MM.1S (cell line): ENCODE results near the gene NREP.

Experiments used
- DNase-seq: peaks from one replicate; pipeline ENCODE4 v3.0.0-alpha.2; 2015
- H2AFZ ChIP-seq: fragments of 300-600 bp; sonication (generic); 2 replicates; pipeline ENCODE4 v1.6.0; 2016; ENCODE audit warnings: antibody characterized with exemption, low read length
- H3F3A ChIP-seq: fragments of 300-600 bp; sonication (generic); 2 replicates; pipeline ENCODE4 v1.6.1; 2016; ENCODE audit warnings: mild to moderate bottlenecking, antibody characterized with exemption, low read length, moderate library complexity, mixed read lengths; ENCODE audit not compliant: insufficient read depth
- H3K27ac ChIP-seq: fragments of 300-600 bp; sonication (generic); 2 replicates; pipeline ENCODE4 v1.5.1; 2016; ENCODE audit warnings: mild to moderate bottlenecking, low read length
- H3K27me3 ChIP-seq: fragments of 300-600 bp; sonication (generic); replicated peaks from 2 replicates; pipeline ENCODE4 v1.6.0; 2016; ENCODE audit warnings: low read length; ENCODE audit not compliant: insufficient read depth
- H3K36me3 ChIP-seq: fragments of 300-600 bp; sonication (generic); replicated peaks from 2 replicates; pipeline ENCODE4 v1.6.1; 2016; ENCODE audit warnings: mild to moderate bottlenecking, low read length, mixed read lengths; ENCODE audit not compliant: insufficient read depth
- H3K4me1 ChIP-seq: fragments of 300-600 bp; sonication (generic); 2 replicates; pipeline ENCODE4 v1.6.1; 2016; ENCODE audit warnings: low read length, mixed read lengths
- H3K4me2 ChIP-seq: fragments of 300-600 bp; sonication (generic); 2 replicates; pipeline ENCODE4 v1.6.0; 2016; ENCODE audit warnings: low read depth, low read length
- H3K4me3 ChIP-seq: fragments of 300-600 bp; sonication (generic); 2 replicates; pipeline ENCODE4 v1.5.1; 2016; ENCODE audit warnings: low read length, mixed read lengths
- H3K79me2 ChIP-seq: fragments of 300-600 bp; sonication (generic); 2 replicates; pipeline ENCODE4 v1.6.1; 2016; ENCODE audit warnings: mixed run types, low read length, mixed read lengths
- H3K9ac ChIP-seq: fragments of 300-600 bp; sonication (generic); 2 replicates; pipeline ENCODE4 v1.6.1; 2016; ENCODE audit warnings: low read length, mixed read lengths
- H3K9me2 ChIP-seq: fragments of 300-600 bp; sonication (generic); replicated peaks from 2 replicates; pipeline ENCODE4 v1.6.1; 2016; ENCODE audit warnings: mild to moderate bottlenecking, low read length, mixed read lengths; ENCODE audit not compliant: insufficient read depth
- H3K9me3 ChIP-seq: fragments of 300-600 bp; sonication (generic); replicated peaks from 2 replicates; pipeline ENCODE4 v1.6.1; 2016; ENCODE audit warnings: mild to moderate bottlenecking, low read length, mixed read lengths; ENCODE audit not compliant: insufficient read depth
- H4K20me1 ChIP-seq: fragments of 300-600 bp; sonication (generic); 2 replicates; pipeline ENCODE4 v1.6.1; 2016; ENCODE audit warnings: mild to moderate bottlenecking, low read length, moderate library complexity, mixed read lengths; ENCODE audit not compliant: insufficient read depth
- EZH2 ChIP-seq: fragments of 300-600 bp; sonication (generic); optimal IDR thresholded peaks from 2 replicates; pipeline ENCODE3; 2017; ENCODE audit warnings: low read depth, mild to moderate bottlenecking, antibody characterized with exemption, low read length, mixed read lengths
- EZH2phosphoT487 ChIP-seq: fragments of 300-600 bp; sonication (generic); IDR thresholded peaks from 2 replicates; pipeline ENCODE4 v1.6.1; 2018; ENCODE audit warnings: antibody characterized with exemption, low read length
- TF ChIP-seq, protein P1 (sequence below): fragments of 300-600 bp; sonication (generic); IDR thresholded peaks from 2 replicates; pipeline ENCODE4 v1.5.1; 2016; ENCODE audit warnings: antibody characterized with exemption, low read length, mixed read lengths

NREP gene

DNA sequence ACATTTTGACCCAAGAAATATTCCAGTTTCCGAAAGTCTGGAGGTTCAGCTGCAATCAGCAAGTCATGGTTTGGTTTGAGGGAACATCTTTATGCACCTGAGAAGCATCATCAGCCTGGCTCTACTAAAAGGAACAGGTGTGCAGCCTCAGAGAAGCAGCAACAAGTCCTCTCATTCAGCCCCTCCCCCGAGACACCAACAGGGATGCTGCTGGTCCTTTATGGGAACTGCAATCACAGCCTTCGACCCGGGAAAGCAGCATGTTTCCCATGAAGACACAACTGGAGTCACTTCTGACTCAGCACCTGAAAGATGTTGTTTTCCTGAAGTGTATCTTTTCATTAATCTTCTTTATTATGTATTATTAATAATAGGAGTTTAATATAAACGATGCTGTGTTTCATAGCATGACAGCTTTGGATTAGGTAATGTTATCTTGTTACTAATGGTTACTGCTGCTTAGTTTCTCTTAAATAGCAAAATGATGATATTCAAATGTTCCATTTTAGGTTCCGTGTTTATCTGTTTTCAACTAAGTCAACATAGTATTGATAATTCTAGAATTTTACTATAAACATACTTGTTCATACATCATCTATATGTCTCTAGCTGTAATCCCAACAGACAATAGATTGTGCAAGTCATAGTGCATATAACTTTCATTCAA is 15.6 kb upstream of the NREP start:
- no peak for TF ChIP-seq EZH2phosphoT487
- no peak for TF ChIP-seq EZH2
- TF ChIP-seq, protein P1, sequence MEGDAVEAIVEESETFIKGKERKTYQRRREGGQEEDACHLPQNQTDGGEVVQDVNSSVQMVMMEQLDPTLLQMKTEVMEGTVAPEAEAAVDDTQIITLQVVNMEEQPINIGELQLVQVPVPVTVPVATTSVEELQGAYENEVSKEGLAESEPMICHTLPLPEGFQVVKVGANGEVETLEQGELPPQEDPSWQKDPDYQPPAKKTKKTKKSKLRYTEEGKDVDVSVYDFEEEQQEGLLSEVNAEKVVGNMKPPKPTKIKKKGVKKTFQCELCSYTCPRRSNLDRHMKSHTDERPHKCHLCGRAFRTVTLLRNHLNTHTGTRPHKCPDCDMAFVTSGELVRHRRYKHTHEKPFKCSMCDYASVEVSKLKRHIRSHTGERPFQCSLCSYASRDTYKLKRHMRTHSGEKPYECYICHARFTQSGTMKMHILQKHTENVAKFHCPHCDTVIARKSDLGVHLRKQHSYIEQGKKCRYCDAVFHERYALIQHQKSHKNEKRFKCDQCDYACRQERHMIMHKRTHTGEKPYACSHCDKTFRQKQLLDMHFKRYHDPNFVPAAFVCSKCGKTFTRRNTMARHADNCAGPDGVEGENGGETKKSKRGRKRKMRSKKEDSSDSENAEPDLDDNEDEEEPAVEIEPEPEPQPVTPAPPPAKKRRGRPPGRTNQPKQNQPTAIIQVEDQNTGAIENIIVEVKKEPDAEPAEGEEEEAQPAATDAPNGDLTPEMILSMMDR = no peak
- Histone ChIP-seq H3K27me3 (no peaks in the 10 kb centered on the region), H3K4me3 (no peak overlapping the region), H4K20me1 (no peaks in the 10 kb centered on the region), H3F3A (no peaks in the 10 kb centered on the region), H3K27ac (no peak overlapping the region), H3K9me3 (no peaks in the 10 kb centered on the region), H3K36me3 (no peaks in the 10 kb centered on the region), H3K4me2 (no peak overlapping the region), H3K9ac (no peak overlapping the region), H3K4me1 (peaks cover 16% of the 10 kb centered on the region), H2AFZ (no peak overlapping the region), H3K79me2 (no peaks in the 10 kb centered on the region), H3K9me2 (no peaks in the 10 kb centered on the region)
- no peak for DNase-seq

DNA sequence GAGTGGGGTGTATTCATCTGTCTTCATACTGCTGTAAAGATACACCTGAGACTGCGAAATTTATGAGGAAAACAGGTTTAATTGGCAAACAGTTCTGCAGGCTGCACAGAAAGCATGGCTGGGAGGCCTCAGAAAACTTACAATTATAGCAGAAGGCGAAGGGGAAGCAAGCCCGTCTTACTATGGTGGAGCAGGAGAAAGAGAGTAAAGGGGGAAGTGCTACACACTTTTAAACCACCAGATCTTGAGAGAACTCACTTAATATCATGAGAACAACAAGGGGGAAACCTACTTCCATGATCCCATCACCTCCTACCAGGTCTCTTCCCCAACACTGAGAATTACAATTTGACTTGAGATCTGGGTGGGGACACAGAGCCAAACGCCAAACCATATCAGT is 12.5 kb upstream of the NREP start:
- no peak for TF ChIP-seq EZH2phosphoT487
- no peak for TF ChIP-seq EZH2
- TF ChIP-seq, protein P1 = no peak
- no peak for DNase-seq

DNA sequence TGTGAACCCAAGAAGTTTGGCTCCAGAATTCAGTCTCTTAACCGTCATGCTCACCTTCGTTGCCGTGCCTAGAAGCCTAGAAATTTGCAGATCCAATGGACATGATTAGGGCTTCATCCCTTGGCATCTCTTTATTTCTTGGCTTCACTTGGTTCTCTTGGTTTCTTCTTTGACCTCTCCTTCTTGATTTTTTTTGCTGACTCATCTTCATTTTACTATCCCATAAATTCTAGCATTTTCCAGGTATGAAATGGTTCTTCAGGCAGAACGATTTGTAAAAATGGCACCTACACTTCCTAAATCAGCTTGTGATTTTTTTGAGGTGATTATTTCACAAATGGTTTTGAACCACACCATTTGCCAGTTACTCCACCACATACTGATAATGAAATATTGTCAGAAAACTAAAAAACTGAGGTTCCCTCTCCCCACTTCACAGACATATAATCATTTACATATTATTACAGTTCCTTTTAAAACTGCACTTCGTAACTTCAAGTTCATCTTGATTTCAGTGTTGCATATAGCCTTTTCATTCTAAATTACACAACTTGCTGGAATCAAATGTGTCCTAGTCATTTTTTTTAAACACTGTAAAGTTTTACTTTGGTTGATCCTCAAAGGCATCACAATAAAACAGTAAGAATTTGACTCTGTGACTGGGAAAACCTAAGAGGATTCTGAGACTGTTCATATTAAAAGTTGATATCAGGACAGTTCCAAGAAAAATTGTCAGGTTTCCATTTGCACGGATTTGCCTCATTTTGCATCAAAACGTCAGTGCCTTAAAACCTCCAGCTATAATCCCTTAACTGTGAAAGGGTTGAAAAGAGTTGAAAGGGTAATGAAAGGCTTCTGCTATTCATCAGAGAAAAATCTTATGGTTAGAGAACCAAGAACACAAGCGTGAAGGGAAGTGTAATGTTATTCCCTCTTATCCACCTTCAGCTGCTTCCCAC is 8.9 kb upstream of the NREP start:
- no peak overlapping the region for H3K4me3 ChIP-seq
- H3F3A ChIP-seq = no peaks in the 10 kb centered on the region
- TF ChIP-seq EZH2 = no peak
- TF ChIP-seq EZH2phosphoT487 = no peak
- TF ChIP-seq, protein P1 = no peak
- no peak overlapping the region for H3K27ac ChIP-seq
- no peaks in the 10 kb centered on the region for H4K20me1 ChIP-seq
- no peak for DNase-seq
- H3K36me3 ChIP-seq = no peaks in the 10 kb centered on the region
- H3K9me2 ChIP-seq = no peaks in the 10 kb centered on the region
- H3K27me3 ChIP-seq = no peaks in the 10 kb centered on the region
- H3K79me2 ChIP-seq = no peaks in the 10 kb centered on the region
- no peak overlapping the region for H3K9ac ChIP-seq
- H3K4me2 ChIP-seq = no peak overlapping the region
- no peaks in the 10 kb centered on the region for H3K9me3 ChIP-seq
- no peaks in the 10 kb centered on the region for H3K4me1 ChIP-seq
- H2AFZ ChIP-seq = no peak overlapping the region

More for the DNA sequence above, 12.5 kb upstream of the NREP start:
- H3F3A ChIP-seq = no peaks in the 10 kb centered on the region
- H3K4me3 ChIP-seq = no peak overlapping the region
- H3K27ac ChIP-seq = no peak overlapping the region
- no peaks in the 10 kb centered on the region for H3K9me3 ChIP-seq
- H3K9ac ChIP-seq = no peak overlapping the region
- no peaks in the 10 kb centered on the region for H4K20me1 ChIP-seq
- H3K4me2 ChIP-seq = no peak overlapping the region
- peaks cover 9% of the 10 kb centered on the region; the same call in 1 of the 2 replicates for H3K4me1 ChIP-seq
- no peaks in the 10 kb centered on the region for H3K79me2 ChIP-seq
- H3K36me3 ChIP-seq = no peaks in the 10 kb centered on the region
- H3K9me2 ChIP-seq = no peaks in the 10 kb centered on the region
- H3K27me3 ChIP-seq = no peaks in the 10 kb centered on the region
- H2AFZ ChIP-seq = no peak overlapping the region
